ENCODE data around the gene GRM3. TPM values are rescaled to one million over a fixed set of nuclear protein-coding genes. Genes with fewer than 3 reads are reported as not detected.

GRM3 gene
- total RNA-seq, 2 experiments from 2014 or later = not detected

DNA sequence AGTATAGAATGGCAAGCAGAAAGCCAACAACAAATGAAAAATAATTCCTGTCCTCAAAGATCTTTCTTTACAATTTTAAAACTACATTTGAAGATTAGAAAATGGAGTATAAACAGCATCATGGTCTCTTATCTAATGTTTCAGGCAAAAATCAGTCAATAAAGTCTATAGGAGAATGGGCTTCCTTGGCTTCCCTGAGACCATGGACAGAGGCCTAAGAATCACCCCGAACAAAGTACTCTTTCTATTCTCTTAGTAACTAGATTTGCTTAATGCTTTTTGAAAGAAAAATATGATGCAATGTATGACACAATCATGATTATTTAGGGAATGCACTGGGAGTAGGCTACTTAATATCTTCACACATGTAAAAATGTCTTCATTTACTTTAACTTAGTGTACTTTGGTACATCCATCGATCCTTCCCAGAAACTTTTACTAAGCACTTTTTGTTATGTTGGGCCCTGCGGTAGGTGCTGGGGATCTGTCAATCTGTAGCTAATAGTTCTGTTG, 17.3 kb downstream of the GRM3 start:
- DNase-seq (no peak), ATAC-seq (ENCODE audit: low read depth) (no peak)
- Mint-ChIP-seq H3K27ac (no peak overlapping the region), H3K27me3 (no peaks in the 10 kb centered on the region), H3K4me1 (no peaks in the 10 kb centered on the region), H3K36me3 (no peaks in the 10 kb centered on the region), H3K4me3 (no peak overlapping the region), H3K9me3 (no peaks in the 10 kb centered on the region)
- POLR2A ChIA-PET = no interaction called here

DNA sequence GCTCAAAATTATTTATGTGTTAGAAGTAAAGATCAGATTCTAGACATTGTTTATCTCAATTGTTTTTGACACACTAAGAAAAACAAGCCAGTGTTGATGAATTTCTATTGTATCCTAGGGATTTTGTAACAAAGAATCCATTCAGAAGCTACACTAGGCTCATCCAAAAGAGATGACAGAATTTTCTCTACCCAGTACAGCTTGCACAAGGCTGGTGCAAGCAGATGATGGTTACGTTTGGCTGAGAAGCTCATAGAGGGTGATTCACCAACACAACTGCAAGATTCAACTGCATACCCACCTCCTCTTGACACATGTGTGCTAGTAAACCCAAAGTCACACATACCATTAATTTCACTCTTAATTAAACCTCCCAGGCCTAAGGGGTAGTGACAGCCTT, 20.8 kb downstream of the GRM3 start:
- H3K27me3 Mint-ChIP-seq = no peaks in the 10 kb centered on the region
- no peaks in the 10 kb centered on the region for H3K9me3 Mint-ChIP-seq

DNA sequence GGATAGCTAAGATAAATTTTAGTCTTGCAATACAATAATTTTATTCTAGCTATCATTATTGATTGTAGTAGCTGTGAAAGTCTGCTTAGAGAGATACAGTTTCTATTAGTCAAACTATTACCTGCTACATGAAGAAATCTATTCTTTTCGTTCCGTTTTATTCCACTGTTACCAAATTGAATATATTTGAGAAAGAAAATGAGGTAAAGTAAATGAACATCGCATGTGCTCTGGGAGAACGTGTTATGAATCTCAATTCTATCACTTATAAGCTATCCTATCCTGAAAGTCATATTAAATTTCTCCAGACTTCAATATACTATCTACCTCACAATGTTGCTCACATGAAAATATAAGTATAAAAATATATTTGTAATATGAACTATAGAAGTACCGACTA, 21.3 kb downstream of the GRM3 start:
- POLR2A ChIA-PET = no interaction called here
- Mint-ChIP-seq H3K27ac (no peak overlapping the region), H3K9me3 (no peaks in the 10 kb centered on the region), H3K36me3 (no peaks in the 10 kb centered on the region), H3K4me1 (no peaks in the 10 kb centered on the region), H3K4me3 (no peak overlapping the region), H3K27me3 (no peaks in the 10 kb centered on the region)
- no peak for ATAC-seq (ENCODE audit: low read depth)
- DNase-seq = no peak

More for the DNA sequence above, 20.8 kb downstream of the GRM3 start:
- Mint-ChIP-seq H3K27ac (no peak overlapping the region), H3K4me1 (no peaks in the 10 kb centered on the region), H3K36me3 (no peaks in the 10 kb centered on the region), H3K4me3 (no peak overlapping the region)
- no peak for ATAC-seq (ENCODE audit: low read depth)
- POLR2A ChIA-PET = no interaction called here
- DNase-seq = no peak

DNA sequence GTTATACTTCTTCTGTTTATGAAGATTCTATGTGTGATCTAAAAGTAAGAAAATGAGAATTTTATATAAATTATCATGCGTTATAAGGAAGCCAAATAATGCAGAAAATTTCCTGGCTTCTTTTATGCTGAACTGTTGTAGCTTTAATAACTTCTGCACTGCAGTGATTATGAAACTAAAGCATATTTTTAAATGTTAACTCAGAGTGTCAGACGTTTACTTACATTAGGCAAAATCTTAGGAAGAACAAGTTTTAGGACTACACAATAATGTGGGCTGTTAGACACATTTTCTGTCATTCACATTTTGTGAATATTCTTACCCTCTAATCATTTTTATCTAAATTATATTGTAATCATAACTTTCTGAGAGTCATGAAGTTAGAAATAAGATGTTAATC, 22.0 kb downstream of the GRM3 start:
- Mint-ChIP-seq H3K9me3 (no peaks in the 10 kb centered on the region), H3K36me3 (no peaks in the 10 kb centered on the region), H3K4me1 (no peaks in the 10 kb centered on the region), H3K27ac (no peak overlapping the region), H3K27me3 (no peaks in the 10 kb centered on the region), H3K4me3 (no peak overlapping the region)
- no peak for ATAC-seq (ENCODE audit: low read depth)
- POLR2A ChIA-PET = no interaction called here
- no peak for DNase-seq

DNA sequence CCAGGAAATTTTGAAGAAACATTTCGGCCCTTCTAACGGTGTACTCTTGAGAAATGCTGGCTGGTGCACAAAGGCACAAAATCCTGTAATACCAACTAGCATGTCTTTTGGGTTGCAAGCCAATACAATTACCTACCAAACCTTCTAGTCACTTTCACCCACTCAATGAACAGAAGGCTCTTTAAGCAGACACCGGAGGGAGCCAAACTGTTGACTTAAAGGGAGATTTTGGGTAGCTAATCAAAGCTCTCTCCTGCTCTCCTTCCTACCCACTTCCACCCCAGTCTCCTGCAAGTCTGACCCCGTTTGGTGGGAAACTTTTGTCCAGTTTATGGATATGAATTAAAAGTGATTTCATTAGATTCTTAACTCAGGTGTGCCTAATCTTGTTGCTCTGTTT, 24.0 kb downstream of the GRM3 start:
- no peak overlapping the region for H3K27ac Mint-ChIP-seq
- no peaks in the 10 kb centered on the region for H3K36me3 Mint-ChIP-seq
- DNase-seq (no peak), ATAC-seq (ENCODE audit: low read depth) (no peak)
- H3K9me3 Mint-ChIP-seq = no peaks in the 10 kb centered on the region
- POLR2A ChIA-PET = no interaction called here
- no peaks in the 10 kb centered on the region for H3K4me1 Mint-ChIP-seq
- no peaks in the 10 kb centered on the region for H3K27me3 Mint-ChIP-seq
- no peak overlapping the region for H3K4me3 Mint-ChIP-seq

DNA sequence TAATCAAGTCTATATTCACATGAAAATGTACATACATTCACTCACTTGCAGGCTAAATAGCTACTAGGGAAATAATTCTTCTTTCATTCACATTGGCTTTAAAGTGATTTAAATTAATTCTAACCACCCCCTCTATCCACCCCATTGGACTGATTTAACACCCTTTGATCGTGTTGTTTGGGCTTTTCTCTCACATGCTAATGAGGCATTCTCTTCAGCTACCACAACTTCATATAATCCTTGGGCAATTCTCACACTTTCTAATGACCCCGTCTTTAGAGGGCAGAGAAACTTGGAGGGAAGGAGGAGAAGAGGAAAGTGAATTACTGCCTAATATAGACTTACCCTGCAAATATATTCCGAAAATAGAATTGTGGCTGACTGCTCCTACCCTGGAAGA, 24.6 kb downstream of the GRM3 start:
- ATAC-seq (ENCODE audit: low read depth) = no peak
- no peaks in the 10 kb centered on the region for H3K27me3 Mint-ChIP-seq
- POLR2A ChIA-PET = no interaction called here

DNA sequence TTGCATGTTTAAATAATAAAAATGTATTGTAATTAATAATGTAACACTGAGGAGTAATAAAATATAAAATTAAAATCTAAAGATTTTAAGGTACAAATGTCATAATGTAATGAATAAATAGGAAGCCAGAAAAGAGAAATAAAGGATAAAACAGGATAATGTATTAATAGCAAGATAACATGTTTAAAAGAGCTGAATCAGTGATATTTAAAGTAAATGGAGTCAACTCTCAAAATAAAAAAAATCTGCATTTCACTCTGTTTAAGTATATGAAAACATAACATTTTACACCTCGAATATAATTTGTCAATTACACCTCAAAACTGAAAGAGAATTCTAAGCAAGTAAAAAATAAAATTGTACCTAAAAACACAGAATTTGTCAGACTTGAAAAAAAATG, 44.1 kb downstream of the GRM3 start:
- no peak for DNase-seq
- no peak overlapping the region for H3K27ac Mint-ChIP-seq

More for the DNA sequence above, 24.6 kb downstream of the GRM3 start:
- Mint-ChIP-seq H3K27ac (no peak overlapping the region), H3K4me1 (no peaks in the 10 kb centered on the region), H3K4me3 (no peak overlapping the region), H3K9me3 (no peaks in the 10 kb centered on the region), H3K36me3 (no peaks in the 10 kb centered on the region)
- no peak for DNase-seq

DNA sequence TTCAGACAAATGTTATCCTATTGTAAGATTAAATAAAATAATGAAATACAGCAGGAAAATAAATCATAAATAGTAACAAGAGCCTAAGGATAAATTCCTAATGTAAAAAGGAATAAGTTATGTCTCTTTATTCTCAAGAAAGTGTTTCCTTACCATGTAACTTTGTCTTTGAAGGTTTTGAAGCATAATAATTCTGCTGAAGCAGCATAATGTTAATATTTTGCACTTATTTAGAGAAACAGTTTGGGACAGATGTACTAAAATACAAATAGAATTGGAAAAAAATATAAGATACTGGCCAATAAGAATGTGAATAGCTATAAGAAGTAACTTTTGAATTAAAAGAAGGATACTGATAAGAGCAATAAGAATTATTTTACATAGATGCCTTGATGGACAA, 45.7 kb downstream of the GRM3 start:
- no peak for ATAC-seq (ENCODE audit: low read depth)
- POLR2A ChIA-PET = no interaction called here
- H3K27me3 Mint-ChIP-seq = peaks cover 2% of the 10 kb centered on the region
- no peak overlapping the region for H3K4me3 Mint-ChIP-seq
- no peaks in the 10 kb centered on the region for H3K4me1 Mint-ChIP-seq
- H3K36me3 Mint-ChIP-seq = no peaks in the 10 kb centered on the region
- DNase-seq = no peak
- no peak overlapping the region for H3K27ac Mint-ChIP-seq
- H3K9me3 Mint-ChIP-seq = no peaks in the 10 kb centered on the region

More for the DNA sequence above, 44.1 kb downstream of the GRM3 start:
- Mint-ChIP-seq H3K9me3 (no peaks in the 10 kb centered on the region), H3K4me1 (no peaks in the 10 kb centered on the region), H3K4me3 (no peak overlapping the region), H3K27me3 (peaks cover 2% of the 10 kb centered on the region), H3K36me3 (no peaks in the 10 kb centered on the region)
- no peak for ATAC-seq (ENCODE audit: low read depth)
- POLR2A ChIA-PET = no interaction called here

DNA sequence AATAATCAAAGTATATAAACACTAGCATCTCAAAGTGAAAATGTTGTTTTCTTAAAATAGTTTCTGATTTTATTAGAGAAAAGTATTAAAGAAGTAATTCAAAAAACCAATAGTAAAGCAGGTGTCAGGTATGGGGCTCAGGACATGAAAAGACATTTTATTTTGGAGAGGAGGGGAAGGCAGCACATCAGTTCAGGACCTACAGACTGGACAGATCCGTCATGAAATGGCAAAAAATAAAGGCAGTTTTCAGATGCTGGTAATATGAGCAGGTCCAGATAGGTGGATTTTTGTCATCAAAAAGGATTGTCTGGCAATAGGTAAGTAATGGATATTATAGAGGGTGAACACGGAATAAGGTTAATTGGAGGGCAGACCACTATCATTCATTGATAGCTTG, 49.0 kb downstream of the GRM3 start:
- H3K27me3 Mint-ChIP-seq = no peaks in the 10 kb centered on the region
- no peak overlapping the region for H3K27ac Mint-ChIP-seq
- DNase-seq = no peak
- no peaks in the 10 kb centered on the region for H3K4me1 Mint-ChIP-seq
- ATAC-seq (ENCODE audit: low read depth) = no peak
- H3K36me3 Mint-ChIP-seq = no peaks in the 10 kb centered on the region
- H3K9me3 Mint-ChIP-seq = no peaks in the 10 kb centered on the region
- no peak overlapping the region for H3K4me3 Mint-ChIP-seq
- POLR2A ChIA-PET = no interaction called here

DNA sequence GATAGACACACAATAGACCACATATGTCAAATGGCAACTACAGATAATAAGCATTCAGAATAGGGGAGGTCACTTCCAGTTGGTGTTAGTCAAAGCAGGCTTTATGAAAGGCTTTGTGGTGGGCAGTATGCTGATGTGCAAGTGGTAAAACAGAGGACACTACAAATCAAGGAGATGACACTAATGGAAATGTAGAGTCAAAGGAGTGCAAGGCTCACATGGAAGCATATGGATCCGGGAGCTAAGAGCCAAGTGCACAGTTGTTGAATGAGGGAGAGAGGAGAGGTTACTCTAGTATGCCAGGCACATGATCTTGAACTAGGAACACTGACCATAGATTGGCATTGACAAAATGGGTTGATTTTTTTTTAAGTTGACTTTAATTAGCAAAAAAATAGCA, 62.7 kb downstream of the GRM3 start:
- H3K4me3 Mint-ChIP-seq = no peak overlapping the region
- H3K27me3 Mint-ChIP-seq = no peaks in the 10 kb centered on the region
- H3K36me3 Mint-ChIP-seq = no peaks in the 10 kb centered on the region
- no peaks in the 10 kb centered on the region for H3K4me1 Mint-ChIP-seq
- DNase-seq (no peak), ATAC-seq (ENCODE audit: low read depth) (no peak)
- H3K27ac Mint-ChIP-seq = no peak overlapping the region
- H3K9me3 Mint-ChIP-seq = no peaks in the 10 kb centered on the region
- POLR2A ChIA-PET = no interaction called here

DNA sequence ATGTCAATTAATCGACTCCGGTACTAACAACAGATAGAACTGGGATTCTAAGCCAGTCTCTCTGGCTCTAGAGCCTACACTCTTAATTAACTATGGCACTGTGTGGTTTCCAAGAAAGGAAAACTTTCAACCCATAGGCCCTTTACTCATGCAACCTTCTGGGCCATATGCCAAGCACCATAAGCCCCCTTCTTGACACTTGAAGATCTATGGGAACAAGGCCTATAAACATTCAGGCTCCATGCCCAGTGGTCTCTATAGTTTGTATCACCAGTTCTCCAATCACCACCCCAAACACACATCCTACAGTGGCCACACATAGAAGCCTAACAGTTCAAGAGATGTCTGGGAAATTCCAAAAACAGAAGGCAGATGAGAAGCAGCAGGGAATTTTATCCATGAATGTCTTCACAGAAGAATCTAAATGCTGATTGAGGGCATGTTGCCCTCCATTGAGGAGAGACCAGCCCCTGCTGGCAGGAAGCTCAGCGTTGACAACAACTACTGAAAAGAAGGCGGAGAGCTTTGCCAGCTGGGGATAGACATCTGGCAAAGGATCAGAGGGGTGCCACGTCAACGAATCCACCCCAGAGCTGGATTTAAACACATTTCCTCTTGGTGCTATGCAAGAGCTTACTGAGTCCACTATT, 64.4 kb downstream of the GRM3 start:
- no peaks in the 10 kb centered on the region for H3K9me3 Mint-ChIP-seq
- H3K27ac Mint-ChIP-seq = no peak overlapping the region
- DNase-seq (no peak), ATAC-seq (ENCODE audit: low read depth) (no peak)
- POLR2A ChIA-PET = no interaction called here
- H3K36me3 Mint-ChIP-seq = no peaks in the 10 kb centered on the region
- no peaks in the 10 kb centered on the region for H3K4me1 Mint-ChIP-seq
- H3K27me3 Mint-ChIP-seq = no peaks in the 10 kb centered on the region
- H3K4me3 Mint-ChIP-seq = no peak overlapping the region

DNA sequence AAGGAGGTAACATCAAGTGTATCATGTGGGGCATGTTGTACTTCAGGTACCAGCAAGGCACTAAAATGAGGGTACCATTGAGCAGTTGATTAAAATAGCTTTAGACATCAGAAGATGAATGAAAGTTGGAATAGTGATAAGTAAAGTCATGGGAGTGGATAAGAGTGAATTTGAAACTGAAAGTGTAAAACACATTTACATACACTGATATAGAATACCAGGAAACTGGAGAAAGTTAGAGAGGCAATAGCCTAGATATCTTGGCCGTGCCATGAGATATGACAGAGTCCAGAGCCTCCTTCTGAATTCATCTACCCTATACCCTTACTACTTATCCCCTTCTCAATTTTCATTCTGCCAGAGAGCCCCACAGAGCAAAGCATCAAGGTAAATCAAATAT, 76.6 kb downstream of the GRM3 start:
- Mint-ChIP-seq H3K9me3 (no peaks in the 10 kb centered on the region), H3K4me3 (no peak overlapping the region), H3K4me1 (no peaks in the 10 kb centered on the region), H3K27me3 (no peaks in the 10 kb centered on the region), H3K36me3 (no peaks in the 10 kb centered on the region), H3K27ac (no peak overlapping the region)
- ATAC-seq (ENCODE audit: low read depth) = no peak
- POLR2A ChIA-PET = no interaction called here
- DNase-seq = no peak

DNA sequence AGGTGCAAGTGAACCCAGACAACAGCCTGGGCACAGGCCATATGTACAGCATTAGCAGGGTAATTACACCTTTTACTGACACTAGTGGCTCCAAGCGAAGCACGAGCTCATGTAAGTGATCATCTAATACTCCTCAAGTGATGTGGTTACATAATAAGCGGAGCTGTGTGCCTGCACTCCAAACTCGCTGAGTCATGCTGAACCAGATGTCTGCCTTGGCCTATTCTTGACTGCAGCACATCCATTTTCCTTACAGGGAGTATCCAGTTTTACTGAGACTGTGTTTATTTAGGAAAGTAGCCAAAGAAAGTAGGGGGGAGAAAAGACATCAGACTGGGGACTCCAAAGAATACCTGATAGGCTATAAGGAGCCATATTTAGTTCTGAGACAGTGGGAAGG, 90.1 kb downstream of the GRM3 start:
- DNase-seq = no peak
- Mint-ChIP-seq H3K27me3 (no peaks in the 10 kb centered on the region), H3K9me3 (no peaks in the 10 kb centered on the region), H3K4me3 (no peak overlapping the region), H3K4me1 (no peaks in the 10 kb centered on the region), H3K36me3 (no peaks in the 10 kb centered on the region), H3K27ac (no peak overlapping the region)
- POLR2A ChIA-PET = no interaction called here
- ATAC-seq (ENCODE audit: low read depth) = no peak

DNA sequence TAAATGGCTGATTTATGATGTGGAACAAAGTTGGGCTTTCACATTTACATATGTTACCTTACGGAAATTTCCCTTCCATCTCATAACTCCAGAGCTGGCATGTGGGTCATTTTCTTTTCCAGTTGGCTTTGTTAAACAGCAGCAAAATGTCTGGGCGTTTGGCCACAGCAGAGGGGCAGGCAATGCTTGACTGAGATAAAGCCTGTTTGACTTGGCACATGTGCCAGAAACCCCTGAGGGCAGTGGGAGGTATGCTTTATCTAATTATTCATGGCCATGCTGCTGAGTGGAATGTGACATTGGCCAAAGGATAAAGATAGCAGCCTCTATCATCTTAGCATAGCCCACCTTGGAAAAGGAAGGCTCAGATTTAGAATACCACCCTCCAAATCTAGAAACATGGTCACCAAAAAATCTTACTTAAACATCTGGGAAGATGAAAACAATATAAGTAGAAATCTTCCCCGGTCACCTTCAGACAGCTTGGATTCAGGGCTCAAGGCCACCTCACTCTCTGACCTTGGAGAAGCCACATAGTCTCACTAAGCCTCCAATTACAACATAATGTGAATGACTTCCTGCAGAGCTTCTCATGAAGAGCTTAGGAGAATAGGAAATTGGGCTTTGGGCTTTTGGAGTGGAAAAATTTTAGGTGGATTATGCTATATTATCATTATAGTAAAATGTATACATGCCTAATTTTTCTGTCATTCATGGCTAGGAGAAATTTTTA, 101.5 kb downstream of the GRM3 start:
- H3K4me3 Mint-ChIP-seq = no peak overlapping the region
- peaks cover 3% of the 10 kb centered on the region for H3K27me3 Mint-ChIP-seq
- DNase-seq = no peak
- POLR2A ChIA-PET = no interaction called here
- ATAC-seq (ENCODE audit: low read depth) = no peak
- no peaks in the 10 kb centered on the region for H3K36me3 Mint-ChIP-seq
- H3K9me3 Mint-ChIP-seq = no peaks in the 10 kb centered on the region
- H3K4me1 Mint-ChIP-seq = no peaks in the 10 kb centered on the region
- H3K27ac Mint-ChIP-seq = no peak overlapping the region
